BLaER1 (cell line): Measurements from ENCODE around the gene SAG.
A peak's percentile ranks its signal among the peaks of the same experiment; 100 is the strongest.

ENCODE experiments used
- H3K27ac ChIP-seq: shearing (Covaris generic); formaldehyde crosslinking; 2 replicates; pipeline ENCODE4 v1.8.1; 2022
- H3K27me3 ChIP-seq: shearing (Covaris generic); formaldehyde crosslinking; 2 replicates; pipeline ENCODE4 v1.8.1; 2022
- H3K36me3 ChIP-seq: shearing (Covaris generic); formaldehyde crosslinking; 2 replicates; pipeline ENCODE4 v1.8.1; 2022
- H3K4me1 ChIP-seq: shearing (Covaris generic); formaldehyde crosslinking; 2 replicates; pipeline ENCODE4 v1.8.1; 2022
- H3K4me2 ChIP-seq: shearing (Covaris generic); formaldehyde crosslinking; 2 replicates; pipeline ENCODE4 v1.8.1; 2022
- H3K4me3 ChIP-seq: shearing (Covaris generic); formaldehyde crosslinking; 2 replicates; pipeline ENCODE4 v1.8.1; 2022
- H3K9ac ChIP-seq: shearing (Covaris generic); formaldehyde crosslinking; 2 replicates; pipeline ENCODE4 v1.8.1; 2022
- H3K9me3 ChIP-seq: shearing (Covaris generic); formaldehyde crosslinking; 2 replicates; pipeline ENCODE4 v1.8.1; 2022
- H4K20me1 ChIP-seq: shearing (Covaris generic); formaldehyde crosslinking; 2 replicates; pipeline ENCODE4 v1.8.1; 2022
- Cebpa-rat ChIP-seq: shearing (Covaris generic); IDR thresholded peaks from 2 replicates; pipeline ENCODE4 v1.8.1; 2022

The SAG gene

GRCh38 chr2:233380995-233381637 lies 73.5 kb downstream of the SAG start:
- no peak for TF ChIP-seq Cebpa-rat
- Histone ChIP-seq H3K4me2 (peak overlapping the region; percentile 96), H3K4me1 (peaks cover 88% of the 10 kb centered on the region), H3K4me3 (no peak overlapping the region), H4K20me1 (peaks cover 100% of the 10 kb centered on the region), H3K27me3 (no peaks in the 10 kb centered on the region), H3K9me3 (no peaks in the 10 kb centered on the region), H3K27ac (peak overlapping the region; percentile 69), H3K9ac (peak overlapping the region; percentile 47; the same call in 1 of the 2 replicates), H3K36me3 (peaks cover 26% of the 10 kb centered on the region)

- Histone ChIP-seq H3K27ac (no peak overlapping the region; the same call in 1 of the 2 replicates), H4K20me1 (peaks cover 100% of the 10 kb centered on the region), H3K27me3 (no peaks in the 10 kb centered on the region), H3K36me3 (peaks cover 23% of the 10 kb centered on the region), H3K4me3 (no peak overlapping the region), H3K4me2 (peak overlapping the region; percentile 96), H3K4me1 (peaks cover 93% of the 10 kb centered on the region), H3K9me3 (no peaks in the 10 kb centered on the region), H3K9ac (no peak overlapping the region)
- TF ChIP-seq Cebpa-rat, result no peak
Measured at GRCh38 chr2:233381638-233381995, 74.0 kb downstream of the SAG start.

DNA sequence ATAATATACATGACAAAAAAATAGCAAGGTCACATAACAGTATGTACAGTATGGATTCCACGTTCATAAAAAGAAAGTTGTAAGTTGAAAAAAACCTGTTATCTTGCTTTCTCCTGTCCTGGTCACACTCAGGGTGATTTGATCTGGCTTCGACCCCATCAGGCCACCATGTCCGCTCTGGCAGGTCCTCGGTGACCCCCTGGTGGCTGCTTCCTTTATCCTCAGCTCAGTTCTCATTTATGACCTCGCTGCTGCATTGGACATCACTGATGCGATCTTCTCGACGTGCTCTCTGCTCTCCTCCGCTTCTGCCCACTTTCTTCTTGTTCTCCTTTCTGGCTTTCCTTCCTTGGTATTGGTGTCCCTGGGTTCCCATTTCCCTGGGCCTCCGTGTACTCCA lies 76.4 kb downstream of the SAG start:
- Histone ChIP-seq H3K4me1 (peaks cover 100% of the 10 kb centered on the region), H3K4me3 (peak overlapping the region; percentile 57; the same call in 1 of the 2 replicates), H3K9ac (peak overlapping the region; percentile 84), H4K20me1 (peaks cover 100% of the 10 kb centered on the region), H3K4me2 (peak overlapping the region; percentile 96), H3K36me3 (peaks cover 33% of the 10 kb centered on the region), H3K27ac (peak overlapping the region; percentile 88), H3K9me3 (peaks cover 14% of the 10 kb centered on the region; the same call in 1 of the 2 replicates), H3K27me3 (no peaks in the 10 kb centered on the region)
- TF ChIP-seq Cebpa-rat, result no peak

DNA sequence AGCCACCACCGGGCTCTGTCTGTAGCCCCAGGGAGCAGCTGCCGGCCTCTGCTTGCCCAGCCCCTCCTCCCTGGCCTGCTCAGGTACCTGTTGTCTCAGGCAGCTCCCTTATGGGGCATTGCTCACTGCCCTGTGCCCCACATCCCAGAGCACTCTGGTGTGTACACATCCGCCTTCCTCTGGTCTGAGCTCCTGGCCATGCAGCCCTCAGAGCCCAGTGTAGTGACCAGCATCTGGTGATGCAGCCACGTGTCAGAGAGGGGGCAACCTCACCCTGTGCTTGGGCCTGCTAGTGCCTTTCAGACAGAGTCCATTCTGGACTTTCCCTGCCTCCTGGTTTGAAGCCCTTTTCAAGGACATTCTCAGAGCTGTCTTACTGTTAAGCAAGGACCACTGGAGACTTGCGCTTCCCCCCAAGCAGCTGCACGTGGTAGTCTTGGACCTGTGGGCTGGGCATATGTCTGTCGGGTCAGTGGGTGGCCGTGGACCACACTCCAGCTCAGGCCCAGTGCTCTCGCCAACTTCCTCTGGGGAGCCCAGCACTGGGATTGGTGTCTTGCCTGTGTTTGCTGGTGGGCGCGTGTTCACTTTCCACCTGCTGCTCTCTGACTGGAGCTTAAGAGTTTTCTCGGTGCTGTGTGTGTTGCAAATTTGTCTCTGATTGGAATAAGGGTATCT lies 77.3 kb downstream of the SAG start:
- H3K27ac ChIP-seq, result peak overlapping the region; percentile 88
- peak overlapping the region; percentile 96 for H3K4me2 ChIP-seq
- TF ChIP-seq Cebpa-rat, result no peak
- peaks cover 42% of the 10 kb centered on the region for H3K36me3 ChIP-seq
- peaks cover 100% of the 10 kb centered on the region for H4K20me1 ChIP-seq
- H3K4me3 ChIP-seq, result peak overlapping the region; percentile 57
- H3K9ac ChIP-seq, result peak overlapping the region; percentile 84
- no peaks in the 10 kb centered on the region for H3K27me3 ChIP-seq
- H3K4me1 ChIP-seq, result peaks cover 99% of the 10 kb centered on the region
- peaks cover 14% of the 10 kb centered on the region; the same call in 1 of the 2 replicates for H3K9me3 ChIP-seq

- Histone ChIP-seq H3K4me1 (peaks cover 98% of the 10 kb centered on the region), H3K9me3 (peaks cover 14% of the 10 kb centered on the region; the same call in 1 of the 2 replicates), H4K20me1 (peaks cover 100% of the 10 kb centered on the region), H3K36me3 (peaks cover 48% of the 10 kb centered on the region), H3K4me3 (peak overlapping the region; percentile 57), H3K4me2 (peak overlapping the region; percentile 96), H3K27me3 (no peaks in the 10 kb centered on the region), H3K27ac (peak overlapping the region; percentile 88), H3K9ac (peak overlapping the region; percentile 84)
- no peak for TF ChIP-seq Cebpa-rat
Measured at GRCh38 chr2:233385489-233386044, 78.0 kb downstream of the SAG start.

GRCh38 chr2:233386382-233387041 lies 78.9 kb downstream of the SAG start:
- TF ChIP-seq Cebpa-rat, result no peak
- peak overlapping the region; percentile 57 for H3K4me3 ChIP-seq
- H3K4me2 ChIP-seq, result peak overlapping the region; percentile 96
- no peaks in the 10 kb centered on the region for H3K27me3 ChIP-seq
- H3K36me3 ChIP-seq, result peaks cover 51% of the 10 kb centered on the region
- peak overlapping the region; percentile 88 for H3K27ac ChIP-seq
- H3K9me3 ChIP-seq, result peaks cover 14% of the 10 kb centered on the region; the same call in 1 of the 2 replicates
- H3K9ac ChIP-seq, result peak overlapping the region; percentile 84
- H3K4me1 ChIP-seq, result peaks cover 97% of the 10 kb centered on the region
- H4K20me1 ChIP-seq, result peaks cover 100% of the 10 kb centered on the region

GRCh38 chr2:233387225-233387624 lies 79.6 kb downstream of the SAG start:
- peak overlapping the region; percentile 57; the same call in 1 of the 2 replicates for H3K4me3 ChIP-seq
- no peaks in the 10 kb centered on the region for H3K27me3 ChIP-seq
- peaks cover 100% of the 10 kb centered on the region for H4K20me1 ChIP-seq
- H3K36me3 ChIP-seq, result peaks cover 57% of the 10 kb centered on the region
- peaks cover 14% of the 10 kb centered on the region; the same call in 1 of the 2 replicates for H3K9me3 ChIP-seq
- peak overlapping the region; percentile 88 for H3K27ac ChIP-seq
- peak overlapping the region; percentile 96 for H3K4me2 ChIP-seq
- no peak for TF ChIP-seq Cebpa-rat
- H3K9ac ChIP-seq, result peak overlapping the region; percentile 84; the same call in 1 of the 2 replicates
- H3K4me1 ChIP-seq, result peaks cover 97% of the 10 kb centered on the region

DNA sequence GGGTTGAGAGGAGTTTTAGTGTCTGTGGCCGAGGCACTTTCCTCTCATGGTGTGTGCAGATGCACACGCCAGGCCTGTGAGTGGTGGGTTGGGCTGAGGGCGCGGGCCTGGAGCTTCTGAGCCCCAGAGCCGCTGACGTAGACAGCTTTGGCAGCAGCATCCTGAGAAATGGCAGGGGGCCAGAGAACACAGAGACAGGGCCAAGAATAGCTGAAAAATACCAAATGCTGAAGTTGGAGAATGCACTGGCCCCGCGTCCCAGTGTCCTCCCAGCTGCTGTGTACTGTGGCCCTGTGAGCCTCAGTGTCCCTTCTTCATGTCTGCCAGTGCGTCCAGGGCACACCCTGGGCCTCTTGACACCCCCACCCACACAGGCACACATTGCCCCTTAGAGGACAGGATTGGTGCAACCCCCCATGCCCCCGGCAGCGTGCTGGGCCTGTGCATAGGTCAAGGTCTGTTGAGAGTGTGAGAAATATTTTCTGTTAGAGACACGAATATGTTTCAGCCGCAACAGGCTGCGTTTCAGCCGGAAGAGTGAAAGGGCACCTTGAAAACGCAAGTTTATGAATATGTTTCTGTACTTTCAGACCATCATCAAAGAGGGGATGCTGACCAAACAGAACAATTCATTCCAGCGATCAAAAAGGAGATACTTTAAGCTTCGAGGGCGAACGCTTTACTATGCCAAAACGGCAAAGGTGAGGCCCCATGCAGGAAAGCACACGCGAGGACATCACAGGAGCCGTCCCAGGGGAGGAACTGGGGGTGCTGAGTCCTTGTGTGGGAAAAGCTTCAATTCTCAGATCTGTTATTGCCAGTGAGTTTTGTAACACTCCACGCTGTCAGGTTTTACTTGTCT lies 80.3 kb downstream of the SAG start:
- Histone ChIP-seq H3K4me3 (peak overlapping the region; percentile 57), H3K27ac (peak overlapping the region; percentile 88), H3K9me3 (peaks cover 14% of the 10 kb centered on the region; the same call in 1 of the 2 replicates), H4K20me1 (peaks cover 100% of the 10 kb centered on the region), H3K4me1 (peaks cover 91% of the 10 kb centered on the region), H3K9ac (peak overlapping the region; percentile 84; the same call in 1 of the 2 replicates), H3K36me3 (peaks cover 64% of the 10 kb centered on the region), H3K4me2 (peak overlapping the region; percentile 96), H3K27me3 (no peaks in the 10 kb centered on the region)
- no peak for TF ChIP-seq Cebpa-rat
